ENCODE results near the gene LARP1.
A peak's percentile ranks its signal among the peaks of the same experiment; 100 is the strongest.
"Not testable (repeated sequence)": the region's sequence is repeated elsewhere in the genome, so short reads cannot be mapped to it uniquely, and the experiment has no call there.

The LARP1 gene

GRCh38 chr5:154735362-154735761 is 19.8 kb upstream of the LARP1 start:
- not testable (repeated sequence) for DNase-seq (ENCODE audit: low spot score)

GRCh38 chr5:154736372-154736771 is 18.8 kb upstream of the LARP1 start:
- not testable (repeated sequence) for DNase-seq (ENCODE audit: low spot score)

GRCh38 chr5:154737667-154738320 is 17.4 kb upstream of the LARP1 start:
- DNase-seq (ENCODE audit: low spot score) = no peak

DNA sequence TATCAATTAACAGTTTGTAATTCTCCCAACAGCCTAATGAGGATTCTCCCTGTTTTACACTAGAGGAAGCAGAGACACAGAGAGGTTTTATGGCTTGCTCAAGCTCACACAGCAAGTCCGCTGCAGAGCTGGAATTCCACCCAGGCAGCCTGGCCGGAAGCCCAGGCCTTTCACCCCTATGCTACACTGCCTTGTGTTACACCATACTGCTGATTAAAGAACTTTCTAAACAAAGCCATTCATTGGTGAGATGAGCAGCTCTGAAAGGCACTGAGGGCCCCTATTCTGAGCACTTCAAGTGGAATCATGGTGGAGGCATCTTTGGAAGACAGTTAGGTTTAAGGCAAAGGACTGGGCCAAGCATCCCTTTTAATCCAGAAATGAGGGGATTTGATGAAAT is 14.7 kb upstream of the LARP1 start:
- DNase-seq (ENCODE audit: low spot score) = peak; percentile 66

DNA sequence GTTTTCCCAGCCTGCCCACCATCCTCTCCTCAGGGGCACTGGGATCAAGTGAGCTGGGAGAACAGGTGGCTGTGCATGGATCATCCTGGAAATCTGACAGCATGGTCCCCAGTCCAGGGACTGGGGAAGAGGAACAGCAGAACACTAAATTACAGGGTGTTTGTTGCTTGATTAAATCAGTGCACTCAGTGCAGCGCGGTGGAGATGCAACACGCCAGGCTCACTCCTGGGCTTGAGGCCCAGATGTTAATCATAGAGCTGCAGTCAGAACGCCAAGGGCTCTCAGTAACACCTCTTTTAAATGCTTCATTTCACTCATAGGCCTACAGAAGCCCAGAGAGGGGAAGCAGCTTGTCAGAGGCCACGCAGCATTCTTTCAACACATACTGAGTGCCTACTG is 14.2 kb upstream of the LARP1 start:
- DNase-seq (ENCODE audit: low spot score) = peak; percentile 81

DNA sequence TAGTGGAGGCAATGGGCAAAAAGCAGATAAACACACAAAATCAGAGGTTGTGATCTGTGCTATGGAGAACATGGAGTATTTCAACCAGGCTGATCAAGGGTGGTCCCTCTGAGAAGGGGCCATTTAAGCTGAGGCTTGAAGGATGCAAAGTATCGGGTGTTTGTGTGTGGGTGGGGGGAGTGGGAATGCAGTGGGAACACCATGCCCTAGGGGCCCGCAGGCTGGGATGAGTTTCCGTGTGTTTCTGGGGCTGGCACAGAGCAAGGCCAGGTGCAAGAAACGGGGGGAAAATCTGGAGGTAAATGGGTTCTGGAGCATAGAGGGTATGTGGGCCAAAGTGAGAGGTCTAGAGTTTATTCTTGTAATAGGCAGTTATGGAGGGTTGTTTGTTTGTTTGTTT is 13.8 kb upstream of the LARP1 start:
- DNase-seq (ENCODE audit: low spot score) = no peak

GRCh38 chr5:154743812-154744211 is 11.4 kb upstream of the LARP1 start:
- DNase-seq (ENCODE audit: low spot score) = no peak

GRCh38 chr5:154745349-154745748 is 9.8 kb upstream of the LARP1 start:
- DNase-seq (ENCODE audit: low spot score) = no peak

GRCh38 chr5:154749491-154749890 is 5.7 kb upstream of the LARP1 start:
- no peak for DNase-seq (ENCODE audit: low spot score)

- not testable (repeated sequence) for DNase-seq (ENCODE audit: low spot score)
Observed at GRCh38 chr5:154750641-154751040, 4.5 kb upstream of the LARP1 start.

DNA sequence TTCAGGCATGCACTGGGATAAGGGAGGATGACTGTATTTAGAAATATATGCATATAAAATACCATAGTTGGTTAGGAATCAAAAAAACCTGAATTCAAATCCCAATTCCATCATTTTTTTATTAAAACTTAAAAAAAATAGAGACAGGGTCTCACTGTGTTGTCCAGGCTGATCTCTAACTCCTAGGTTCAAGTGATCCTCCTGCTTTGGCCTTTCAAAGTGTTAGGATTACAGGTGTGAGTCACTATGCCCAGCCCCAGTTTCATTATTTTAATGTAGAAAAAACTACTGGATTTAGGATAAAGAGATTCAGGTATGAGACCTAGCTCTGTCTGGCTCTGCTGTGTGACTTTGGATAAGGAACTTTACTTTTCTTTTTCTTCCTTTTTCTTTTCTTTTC is 3.3 kb upstream of the LARP1 start:
- no peak for DNase-seq (ENCODE audit: low spot score)

GRCh38 chr5:154753792-154754191 is 1.4 kb upstream of the LARP1 start:
- DNase-seq (ENCODE audit: low spot score) = peak; percentile 90

DNA sequence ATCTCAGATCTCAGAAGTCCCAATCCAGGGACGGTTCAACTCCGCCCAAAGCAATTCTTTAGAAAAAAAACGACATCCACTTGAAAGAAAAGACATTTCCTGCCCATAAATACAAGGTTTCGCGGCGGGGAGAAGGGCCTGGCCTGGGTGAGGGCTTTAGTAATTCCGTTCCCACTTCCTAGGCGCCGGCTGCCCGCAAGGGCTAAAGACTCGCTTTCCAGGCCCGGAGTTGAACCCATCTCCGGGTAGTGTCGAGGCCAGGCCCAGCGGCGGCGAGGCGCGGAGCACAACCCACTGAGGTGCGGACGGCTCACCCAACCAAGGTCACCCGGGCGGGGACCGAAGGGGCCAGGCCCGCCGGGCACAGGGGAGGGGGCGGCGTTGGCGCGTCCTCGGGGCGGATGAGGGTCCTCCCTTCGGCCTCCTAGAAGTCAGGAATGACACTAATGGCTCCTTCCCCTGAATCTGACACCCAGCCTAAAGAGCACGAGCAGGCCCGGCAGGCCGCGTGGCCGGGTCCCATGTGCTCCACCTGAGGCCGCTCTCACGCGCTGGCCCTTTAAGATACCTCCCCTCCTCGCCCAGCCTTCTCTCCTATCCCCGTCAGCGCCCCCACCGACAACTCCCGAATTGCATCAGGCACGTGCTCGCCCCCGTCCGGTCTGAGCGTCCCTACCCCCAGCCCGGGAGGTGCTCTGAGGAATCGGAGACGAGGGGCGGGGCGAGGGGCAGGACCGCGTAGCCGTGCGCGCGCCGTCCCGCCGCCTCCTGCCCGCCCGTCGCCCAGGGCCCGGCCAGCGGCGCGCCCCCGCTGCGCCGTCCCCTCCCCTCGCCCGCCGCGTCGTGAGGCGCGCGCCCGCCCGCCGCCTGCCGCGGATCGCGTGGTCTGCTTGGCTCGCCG is 467 bp upstream of the LARP1 start:
- peak; percentile 97 for DNase-seq (ENCODE audit: low spot score)

GRCh38 chr5:154756009-154756867 is 1.1 kb downstream of the LARP1 start:
- DNase-seq (ENCODE audit: low spot score) = peak; percentile 48

GRCh38 chr5:154756868-154757813 is 2.0 kb downstream of the LARP1 start:
- DNase-seq (ENCODE audit: low spot score) = peak; percentile 58

- DNase-seq (ENCODE audit: low spot score) = no peak
Observed at GRCh38 chr5:154757814-154758406, 2.7 kb downstream of the LARP1 start.

- DNase-seq (ENCODE audit: low spot score) = peak; percentile 22
Observed at GRCh38 chr5:154758493-154758892, 3.3 kb downstream of the LARP1 start.

- no peak for DNase-seq (ENCODE audit: low spot score)
Observed at GRCh38 chr5:154758977-154759376, 3.8 kb downstream of the LARP1 start.

- not testable (repeated sequence) for DNase-seq (ENCODE audit: low spot score)
Observed at GRCh38 chr5:154759868-154760267, 4.7 kb downstream of the LARP1 start.

GRCh38 chr5:154761046-154761736 is 6.0 kb downstream of the LARP1 start:
- DNase-seq (ENCODE audit: low spot score) = no peak

Data from AG20443 (cell line).